Measurements from ENCODE around the gene CYP46A1.

Gene CYP46A1

GRCh38 chr14:99730876-99731546 lies 46.9 kb downstream of the CYP46A1 start:
- Histone ChIP-seq H3K9ac (ENCODE audit: low read length) (no peak overlapping the region), H3K4me1 (ENCODE audit: control insufficient read depth, low read depth, low read length) (no peaks in the 10 kb centered on the region), H3K27me3 (ENCODE audit: control insufficient read depth, insufficient read depth, low read length) (no peaks in the 10 kb centered on the region), H3K4me3 (ENCODE audit: low read length) (peak overlapping the region; percentile 55), H3K27ac (ENCODE audit: low read length) (no peak overlapping the region), H3K9me3 (ENCODE audit: control insufficient read depth, low read depth, low read length) (no peaks in the 10 kb centered on the region), H3K36me3 (ENCODE audit: control insufficient read depth, low read depth, low read length) (no peaks in the 10 kb centered on the region)

GRCh38 chr14:99731547-99732435 lies 47.7 kb downstream of the CYP46A1 start:
- Histone ChIP-seq H3K4me1 (ENCODE audit: control insufficient read depth, low read depth, low read length) (no peaks in the 10 kb centered on the region), H3K9ac (ENCODE audit: low read length) (no peak overlapping the region), H3K27me3 (ENCODE audit: control insufficient read depth, insufficient read depth, low read length) (no peaks in the 10 kb centered on the region), H3K4me3 (ENCODE audit: low read length) (no peak overlapping the region), H3K27ac (ENCODE audit: low read length) (no peak overlapping the region), H3K9me3 (ENCODE audit: control insufficient read depth, low read depth, low read length) (no peaks in the 10 kb centered on the region), H3K36me3 (ENCODE audit: control insufficient read depth, low read depth, low read length) (no peaks in the 10 kb centered on the region)

DNA sequence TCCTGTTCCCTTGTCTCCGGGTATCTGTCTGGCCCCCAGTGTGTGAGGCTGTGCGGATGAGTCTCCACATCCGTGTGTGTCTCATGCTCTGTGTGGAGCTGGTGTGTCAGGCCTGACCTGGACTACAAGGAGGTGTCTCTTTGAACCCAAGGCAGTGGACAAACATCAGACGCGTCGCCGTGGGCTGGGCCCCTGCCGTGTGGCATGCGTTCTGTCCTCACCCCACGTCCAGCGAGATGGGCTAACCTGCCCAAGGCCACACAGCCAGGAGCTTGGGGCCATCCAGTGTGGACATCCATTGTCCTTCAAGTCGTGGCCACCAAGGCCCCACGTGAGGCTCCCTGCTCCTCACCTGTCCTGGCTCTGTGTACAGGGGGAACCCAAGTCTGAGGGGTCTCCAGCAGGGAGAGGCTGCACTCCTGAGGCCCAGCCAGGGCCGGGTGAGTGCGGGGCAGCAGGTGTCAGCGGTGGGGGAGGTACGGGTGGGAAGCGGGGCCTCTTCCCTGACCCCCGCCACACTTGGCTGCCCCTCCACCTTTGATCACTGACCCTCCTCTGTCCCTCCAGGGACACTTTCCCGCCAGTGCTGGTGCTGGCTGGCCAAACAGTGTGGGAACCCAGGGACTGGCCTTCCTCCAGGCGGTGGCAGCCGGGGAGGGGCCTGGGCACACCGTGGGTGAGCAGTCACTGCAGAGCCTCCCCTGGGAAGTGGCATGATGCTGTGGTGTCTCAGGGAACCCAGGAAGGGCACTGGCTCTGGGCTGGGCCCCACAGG lies 48.5 kb downstream of the CYP46A1 start:
- Histone ChIP-seq H3K9me3 (ENCODE audit: control insufficient read depth, low read depth, low read length) (no peaks in the 10 kb centered on the region), H3K9ac (ENCODE audit: low read length) (no peak overlapping the region), H3K4me1 (ENCODE audit: control insufficient read depth, low read depth, low read length) (no peaks in the 10 kb centered on the region), H3K36me3 (ENCODE audit: control insufficient read depth, low read depth, low read length) (no peaks in the 10 kb centered on the region), H3K27me3 (ENCODE audit: control insufficient read depth, insufficient read depth, low read length) (no peaks in the 10 kb centered on the region), H3K27ac (ENCODE audit: low read length) (no peak overlapping the region), H3K4me3 (ENCODE audit: low read length) (no peak overlapping the region)

GRCh38 chr14:99733211-99733539 lies 49.1 kb downstream of the CYP46A1 start:
- Histone ChIP-seq H3K27ac (ENCODE audit: low read length) (no peak overlapping the region), H3K4me1 (ENCODE audit: control insufficient read depth, low read depth, low read length) (no peaks in the 10 kb centered on the region), H3K9me3 (ENCODE audit: control insufficient read depth, low read depth, low read length) (no peaks in the 10 kb centered on the region), H3K9ac (ENCODE audit: low read length) (no peak overlapping the region), H3K4me3 (ENCODE audit: low read length) (no peak overlapping the region), H3K27me3 (ENCODE audit: control insufficient read depth, insufficient read depth, low read length) (no peaks in the 10 kb centered on the region), H3K36me3 (ENCODE audit: control insufficient read depth, low read depth, low read length) (no peaks in the 10 kb centered on the region)

DNA sequence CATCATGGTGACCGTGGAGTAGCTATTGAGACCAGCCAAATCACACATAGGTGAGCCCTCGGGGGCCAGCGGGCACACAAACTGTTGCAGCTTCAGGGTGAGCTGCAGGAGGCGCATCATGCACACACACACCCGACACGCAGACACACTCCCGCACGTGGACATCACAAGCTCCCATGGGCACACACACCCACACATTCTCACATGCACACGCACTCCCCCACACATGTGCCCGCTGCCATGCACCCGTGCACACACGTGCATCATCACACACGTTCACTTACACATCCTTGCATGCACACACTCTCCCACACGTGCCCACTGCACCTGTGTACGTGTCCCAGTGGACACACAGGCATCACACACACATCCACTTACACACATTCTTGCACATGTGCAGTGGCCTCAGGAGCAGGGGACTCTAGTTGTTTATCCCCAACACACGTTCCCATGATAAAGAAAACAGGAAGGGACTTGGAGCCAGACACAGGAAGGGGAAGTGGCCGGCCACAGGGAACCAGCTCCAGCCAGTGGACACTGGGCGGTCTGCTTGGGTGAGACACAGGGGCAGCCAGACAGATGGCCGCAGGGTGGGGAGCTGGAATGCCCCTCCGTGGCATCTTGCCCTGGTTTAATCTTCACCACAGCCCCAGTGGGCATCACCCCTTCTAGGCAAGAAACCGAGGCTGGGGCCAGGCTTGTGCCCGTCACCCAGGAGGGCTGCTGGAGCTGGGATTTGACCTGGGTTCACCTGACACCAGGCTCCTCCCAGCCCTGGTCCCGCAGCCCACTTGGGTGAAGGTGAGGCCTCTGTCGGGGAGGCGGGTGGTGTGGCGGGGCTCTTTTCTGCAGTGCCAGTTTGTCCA lies 49.7 kb downstream of the CYP46A1 start:
- H3K9ac ChIP-seq (ENCODE audit: low read length): no peak overlapping the region
- no peaks in the 10 kb centered on the region for H3K36me3 ChIP-seq (ENCODE audit: control insufficient read depth, low read depth, low read length)
- no peaks in the 10 kb centered on the region for H3K4me1 ChIP-seq (ENCODE audit: control insufficient read depth, low read depth, low read length)
- no peak overlapping the region for H3K4me3 ChIP-seq (ENCODE audit: low read length)
- H3K9me3 ChIP-seq (ENCODE audit: control insufficient read depth, low read depth, low read length): no peaks in the 10 kb centered on the region
- no peak overlapping the region for H3K27ac ChIP-seq (ENCODE audit: low read length)
- no peaks in the 10 kb centered on the region for H3K27me3 ChIP-seq (ENCODE audit: control insufficient read depth, insufficient read depth, low read length)

GRCh38 chr14:99734406-99735051 lies 50.4 kb downstream of the CYP46A1 start:
- Histone ChIP-seq H3K27me3 (ENCODE audit: control insufficient read depth, insufficient read depth, low read length) (no peaks in the 10 kb centered on the region), H3K4me1 (ENCODE audit: control insufficient read depth, low read depth, low read length) (no peaks in the 10 kb centered on the region), H3K9ac (ENCODE audit: low read length) (no peak overlapping the region), H3K4me3 (ENCODE audit: low read length) (no peak overlapping the region), H3K9me3 (ENCODE audit: control insufficient read depth, low read depth, low read length) (no peaks in the 10 kb centered on the region), H3K36me3 (ENCODE audit: control insufficient read depth, low read depth, low read length) (no peaks in the 10 kb centered on the region), H3K27ac (ENCODE audit: low read length) (no peak overlapping the region)

GRCh38 chr14:99735189-99736135 lies 51.4 kb downstream of the CYP46A1 start:
- Histone ChIP-seq H3K4me1 (ENCODE audit: control insufficient read depth, low read depth, low read length) (no peaks in the 10 kb centered on the region), H3K36me3 (ENCODE audit: control insufficient read depth, low read depth, low read length) (no peaks in the 10 kb centered on the region), H3K9me3 (ENCODE audit: control insufficient read depth, low read depth, low read length) (no peaks in the 10 kb centered on the region), H3K9ac (ENCODE audit: low read length) (no peak overlapping the region), H3K4me3 (ENCODE audit: low read length) (no peak overlapping the region), H3K27ac (ENCODE audit: low read length) (no peak overlapping the region), H3K27me3 (ENCODE audit: control insufficient read depth, insufficient read depth, low read length) (no peaks in the 10 kb centered on the region)

- Histone ChIP-seq H3K36me3 (ENCODE audit: control insufficient read depth, low read depth, low read length) (no peaks in the 10 kb centered on the region), H3K9ac (ENCODE audit: low read length) (no peak overlapping the region), H3K27me3 (ENCODE audit: control insufficient read depth, insufficient read depth, low read length) (no peaks in the 10 kb centered on the region), H3K4me3 (ENCODE audit: low read length) (no peak overlapping the region), H3K4me1 (ENCODE audit: control insufficient read depth, low read depth, low read length) (no peaks in the 10 kb centered on the region), H3K9me3 (ENCODE audit: control insufficient read depth, low read depth, low read length) (no peaks in the 10 kb centered on the region), H3K27ac (ENCODE audit: low read length) (no peak overlapping the region)
Observed at GRCh38 chr14:99736603-99737371, 52.7 kb downstream of the CYP46A1 start.

- H3K4me3 ChIP-seq (ENCODE audit: low read length): no peak overlapping the region
- H3K9me3 ChIP-seq (ENCODE audit: control insufficient read depth, low read depth, low read length): no peaks in the 10 kb centered on the region
- H3K9ac ChIP-seq (ENCODE audit: low read length): no peak overlapping the region
- H3K36me3 ChIP-seq (ENCODE audit: control insufficient read depth, low read depth, low read length): no peaks in the 10 kb centered on the region
- H3K4me1 ChIP-seq (ENCODE audit: control insufficient read depth, low read depth, low read length): no peaks in the 10 kb centered on the region
- H3K27me3 ChIP-seq (ENCODE audit: control insufficient read depth, insufficient read depth, low read length): no peaks in the 10 kb centered on the region
- H3K27ac ChIP-seq (ENCODE audit: low read length): no peak overlapping the region
Observed at GRCh38 chr14:99737451-99737951, 53.4 kb downstream of the CYP46A1 start.
